ENCODE data around the gene CIDEC. TPM values are rescaled to one million over a fixed set of nuclear protein-coding genes. Genes with fewer than 3 reads are reported as not detected.

The CIDEC gene
- total and polyA plus RNA-seq, 9 of the 15 experiments (the other 6 are each of a cell fraction or from before 2014, with no cell fraction given), result not detected

DNA sequence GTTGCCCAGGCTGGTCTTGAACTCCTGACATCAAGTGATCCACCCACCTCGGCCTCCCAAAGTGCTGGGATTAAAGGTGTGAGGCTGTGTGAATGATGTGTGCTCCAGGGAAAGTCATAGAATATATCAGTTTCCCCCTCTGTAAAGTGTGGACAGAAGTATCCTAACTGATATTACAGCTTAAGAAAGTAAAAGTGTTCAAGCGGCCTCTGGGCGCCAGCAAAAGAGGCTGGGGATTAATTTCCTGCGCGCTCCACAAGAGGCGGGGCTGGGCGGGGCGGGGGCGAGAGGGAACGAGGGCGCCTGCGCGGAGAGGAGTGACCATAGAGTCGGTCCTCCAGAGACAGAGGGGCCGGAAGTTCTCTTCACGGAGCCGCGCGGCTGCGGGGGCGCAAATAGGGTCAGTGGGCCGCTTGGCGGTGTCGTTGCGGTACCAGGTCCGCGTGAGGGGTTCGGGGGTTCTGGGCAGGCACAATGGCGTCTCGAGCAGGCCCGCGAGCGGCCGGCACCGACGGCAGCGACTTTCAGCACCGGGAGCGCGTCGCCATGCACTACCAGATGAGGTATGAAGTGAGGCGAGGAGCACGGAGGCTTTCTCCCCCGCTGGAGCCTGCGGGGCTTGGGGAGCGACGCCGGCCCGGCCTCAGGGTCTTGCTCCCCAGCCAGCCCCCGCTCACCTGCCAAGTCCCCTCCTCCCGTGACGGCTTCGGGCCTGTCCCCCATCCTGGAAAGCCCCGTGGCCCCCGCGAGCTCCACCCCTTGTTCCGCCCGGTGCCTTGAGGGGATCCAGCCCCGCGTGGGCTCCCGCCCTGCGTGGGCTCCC lies 10.4 kb upstream of the CIDEC start, which contains the start of gene JAGN1 (continued):
- TF ChIP-seq ZBTB26 (CRISPR knock-in tag; IDR thresholded peaks at IDR 0.05) (no peak), PRMT5 (CRISPR knock-in tag; IDR thresholded peaks at IDR 0.05) (0 out of 2 replicates have a peak, but pooled peaks have one; percentile 37), ZBTB11 (CRISPR knock-in tag; IDR thresholded peaks at IDR 0.05) (peak in 2 of 3 experiments; percentile 13 to 84; a peak in 1 of 6 replicates), MTA3 (IDR thresholded peaks at IDR 0.05; ENCODE audit: borderline replicate concordance) (peak; percentile 93; the same call in 1 of the 2 replicates), ZNF197 (CRISPR knock-in tag; IDR thresholded peaks at IDR 0.05; ENCODE audit: low read depth) (no peak), REST (IDR thresholded peaks at IDR 0.05; ENCODE audit: borderline replicate concordance) (no peak; the same call in 1 of the 2 replicates), REST (CRISPR knock-in tag; IDR thresholded peaks at IDR 0.05; ENCODE audit: low read depth) (peak; percentile 79), U2AF1 (optimal IDR thresholded peaks at IDR 0.05; ENCODE audit: low read depth, low read length) (peak; percentile 89), ZSCAN29 (IDR thresholded peaks at IDR 0.05) (no peak), TAF7 (tag; IDR thresholded peaks at IDR 0.05) (peak; percentile 93), SIRT6 (IDR thresholded peaks at IDR 0.05; ENCODE audit: low read depth, low read length) (no peak), SMARCC2 (IDR thresholded peaks at IDR 0.05; ENCODE audit: low read depth) (no peak), PHF8 (IDR thresholded peaks at IDR 0.05; ENCODE audit: borderline replicate concordance, low read length) (peak; percentile 98), SIN3B (IDR thresholded peaks at IDR 0.05; ENCODE audit: low read depth) (peak; percentile 86)
